GM23248 (cell line): ENCODE data around the gene SLC10A3. TPM values are rescaled to one million over a fixed set of nuclear protein-coding genes. Genes with fewer than 3 reads are reported as not detected.

ENCODE experiments used
- DNase-seq: peaks from one replicate; pipeline ENCODE4 v3.0.0-alpha.2; 2015
- H2AFZ ChIP-seq: fragments of 200-600 bp; sonication (generic); 2 replicates; pipeline ENCODE4 v1.6.1; 2016; ENCODE audit warnings: antibody characterized with exemption
- H3F3A ChIP-seq: fragments of 200-600 bp; sonication (generic); 2 replicates; pipeline ENCODE4 v1.6.1; 2016; ENCODE audit warnings: mild to moderate bottlenecking, antibody characterized with exemption, mixed run types; ENCODE audit not compliant: insufficient read depth
- H3K27ac ChIP-seq: fragments of 200-600 bp; sonication (generic); 2 replicates; pipeline ENCODE4 v1.5.1; 2016; ENCODE audit warnings: mild to moderate bottlenecking
- H3K27me3 ChIP-seq: fragments of 200-600 bp; sonication (generic); replicated peaks from 2 replicates; pipeline ENCODE4 v1.6.1; 2016; ENCODE audit warnings: mild to moderate bottlenecking; ENCODE audit not compliant: insufficient read depth
- H3K36me3 ChIP-seq: fragments of 200-600 bp; sonication (generic); 2 replicates; pipeline ENCODE4 v1.6.1; 2016; ENCODE audit warnings: low read depth, mild to moderate bottlenecking
- H3K4me1 ChIP-seq: fragments of 200-600 bp; sonication (generic); 2 replicates; pipeline ENCODE4 v1.6.1; 2016; ENCODE audit warnings: mild to moderate bottlenecking; ENCODE audit not compliant: insufficient read depth
- H3K4me2 ChIP-seq: fragments of 200-600 bp; sonication (generic); one replicate; pipeline ENCODE4 v1.6.1; 2016; ENCODE audit warnings: mild to moderate bottlenecking; ENCODE audit not compliant: unreplicated experiment
- H3K4me3 ChIP-seq: fragments of 200-600 bp; sonication (generic); 2 replicates; pipeline ENCODE4 v1.5.1; 2016; ENCODE audit warnings: mild to moderate bottlenecking
- H3K79me2 ChIP-seq: fragments of 200-600 bp; sonication (generic); 2 replicates; pipeline ENCODE4 v1.6.1; 2016; ENCODE audit warnings: mild to moderate bottlenecking; ENCODE audit not compliant: insufficient read depth
- H3K9ac ChIP-seq: fragments of 200-600 bp; sonication (generic); 2 replicates; pipeline ENCODE4 v1.6.1; 2016; ENCODE audit warnings: mild to moderate bottlenecking
- H3K9me2 ChIP-seq: fragments of 200-600 bp; sonication (generic); 2 replicates; pipeline ENCODE4 v1.6.1; 2016; ENCODE audit warnings: mixed run types, mild to moderate bottlenecking, moderate library complexity; ENCODE audit not compliant: insufficient read depth
- H3K9me3 ChIP-seq: fragments of 200-600 bp; sonication (generic); one replicate; pipeline ENCODE4 v1.6.1; 2017; ENCODE audit warnings: low read depth
- H4K20me1 ChIP-seq: fragments of 200-600 bp; sonication (generic); 2 replicates; pipeline ENCODE4 v1.6.0; 2016; ENCODE audit not compliant: insufficient read depth
- EZH2 ChIP-seq: fragments of 200-600 bp; sonication (generic); IDR thresholded peaks from 2 replicates; pipeline ENCODE4 v1.6.1; 2018; ENCODE audit warnings: antibody characterized with exemption, mild to moderate bottlenecking; ENCODE audit not compliant: insufficient read depth, poor library complexity, severe bottlenecking
- EZH2phosphoT487 ChIP-seq: fragments of 200-600 bp; sonication (generic); IDR thresholded peaks from 2 replicates; pipeline ENCODE4 v1.6.1; 2018; ENCODE audit warnings: antibody characterized with exemption, moderate library complexity, mild to moderate bottlenecking, low read depth; ENCODE audit not compliant: insufficient read depth
- WGBS, 2 experiments: methylation state at CpG; one replicate each; pipeline ENCODE4 v1.1.6; 2015 to 2017; ENCODE audit warnings: low lambda C conversion rate in 2 of 2, low coverage in 1 of 2; ENCODE audit errors: missing lambda C conversion rate in 2 of 2; 5-methylcytosine and 5-hydroxymethylcytosine counted together
- in situ Hi-C: fragments of 300-500 bp; cut with MboI; formaldehyde crosslinking; loops from 2 replicates; pipeline ENCODE4 v1.15.0; 2020
- polyA plus RNA-seq: library from polyadenylated mRNA; unstranded; fragments of >200 nt; fragmentation: Nextera tagmentation; extraction: Ambion mirVana; gene quantifications from 2 replicates; pipeline ENCODE4 v1.2.1, GENCODE V29; 2016
- total RNA-seq: library from RNA; depleted of rRNA; stranded (reverse); fragments of >200 nt; shearing (Covaris generic); gene quantifications from 2 replicates; pipeline ENCODE4 v1.2.3, GENCODE V29; 2014

The SLC10A3 gene
- total and polyA plus RNA-seq, 2 experiments from 2014 or later: 50.8 to 61.0 TPM

DNA sequence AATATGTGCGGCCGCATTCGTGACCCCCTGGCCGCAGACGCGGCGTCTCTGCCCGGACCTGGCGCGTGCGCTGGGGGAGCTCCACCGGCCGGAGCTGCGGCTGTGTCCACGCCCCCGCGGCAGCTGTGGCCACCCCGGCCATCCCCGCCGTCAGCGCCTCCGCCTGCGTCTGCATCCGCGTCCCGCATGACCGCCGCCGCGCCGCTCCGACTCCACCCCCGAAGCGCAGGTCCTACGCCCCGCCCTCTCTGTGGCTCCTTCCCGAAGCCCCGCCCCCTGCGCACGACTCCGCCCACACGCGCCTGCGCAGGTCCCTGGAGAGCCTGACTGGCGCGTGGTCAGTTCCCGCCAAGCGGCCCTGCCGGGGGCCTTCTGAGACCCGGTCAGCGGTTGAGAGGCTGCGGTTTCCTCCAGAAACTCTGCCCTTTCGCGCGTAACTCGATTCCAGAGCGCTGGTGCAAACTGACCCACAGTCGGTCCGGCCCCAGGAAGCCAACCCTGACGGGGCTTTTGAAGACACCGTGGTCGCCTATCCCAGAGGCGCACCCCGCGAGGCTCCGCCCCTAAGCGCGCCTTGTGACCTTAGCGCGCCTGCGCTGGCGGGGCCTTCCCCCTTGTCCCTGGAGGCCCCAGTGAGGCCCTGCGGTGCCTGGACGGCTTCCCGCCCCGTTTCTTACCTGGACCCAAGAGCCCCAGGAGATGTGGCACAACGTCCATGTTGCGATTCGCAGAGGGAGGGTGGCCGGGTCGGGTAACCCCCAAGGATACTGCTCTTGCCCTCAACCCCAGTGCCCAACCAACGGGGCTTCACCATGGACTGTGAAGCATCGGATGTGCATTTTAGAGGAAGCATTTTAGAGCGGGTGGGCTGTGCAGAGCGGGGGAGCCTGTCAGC is 11.5 kb downstream of the SLC10A3 start, which contains the start of gene LAGE3:
LAGE3 (minus strand) TSS at position 554 of the 895 bp plus-strand sequence; CDS start at position 188, 366 bp downstream.
- Histone ChIP-seq H3K36me3 (no peaks in the 10 kb centered on the region), H3F3A (peaks cover 13% of the 10 kb centered on the region; the same call in 1 of the 2 replicates), H3K27ac (peak within 1 kb of the TSS; percentile 70), H3K9me2 (no peaks in the 10 kb centered on the region), H2AFZ (peak within 1 kb of the TSS; percentile 79), H3K4me3 (peak within 1 kb of the TSS; percentile 68), H3K9ac (peak within 1 kb of the TSS; percentile 78), H3K4me1 (no peaks in the 10 kb centered on the region), H3K79me2 (no peaks in the 10 kb centered on the region), H3K9me3 (no peaks in the 10 kb centered on the region), H4K20me1 (no peaks in the 10 kb centered on the region), H3K27me3 (no peaks in the 10 kb centered on the region), H3K4me2 (peak within 1 kb of the TSS; percentile 58)
- 3 to 4% methylated on average over 40 to 51 of the region's 85 CpGs for WGBS, 2 experiments
- TF ChIP-seq EZH2 (no peak), EZH2phosphoT487 (no peak)
- DNase-seq: peak; percentile 94
- in situ Hi-C loops: no loop called here

DNA sequence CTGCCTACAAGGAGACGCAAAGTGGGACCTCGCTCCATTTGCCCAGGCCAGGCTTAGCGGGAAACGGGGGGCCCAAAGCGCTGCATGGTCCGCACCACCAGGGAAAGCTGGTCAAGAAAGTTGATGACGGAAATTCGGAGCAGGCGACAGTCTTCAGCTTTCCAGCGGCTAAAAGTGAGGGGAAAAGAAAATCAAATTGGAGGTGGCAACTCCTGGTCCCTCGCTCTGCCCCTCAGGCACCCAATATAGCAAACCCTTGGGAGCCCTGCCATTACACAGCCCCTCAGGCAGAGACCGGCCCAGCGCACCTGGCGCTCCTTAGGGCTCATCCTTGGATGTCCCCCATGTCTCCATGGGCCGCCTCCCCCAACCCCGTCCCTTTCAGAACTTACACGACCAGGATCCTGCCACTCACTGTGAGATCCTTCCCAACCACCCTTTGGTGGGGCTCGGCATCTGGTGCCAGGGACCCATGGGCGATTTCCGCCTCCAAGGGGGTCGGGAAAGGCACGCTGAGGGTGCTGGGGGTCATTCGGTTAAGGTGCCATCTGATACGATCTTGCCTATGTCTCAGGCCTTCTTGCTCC is 12.4 kb downstream of the SLC10A3 start:
- peak overlapping the region; percentile 68 for H3K4me3 ChIP-seq
- TF ChIP-seq EZH2 (no peak), EZH2phosphoT487 (no peak)
- H3K27me3 ChIP-seq: no peaks in the 10 kb centered on the region
- DNase-seq: peak; percentile 21
- H2AFZ ChIP-seq: no peak overlapping the region
- peak overlapping the region; percentile 53 for H3K4me2 ChIP-seq
- no peaks in the 10 kb centered on the region for H3K9me3 ChIP-seq
- H3K9me2 ChIP-seq: no peaks in the 10 kb centered on the region
- in situ Hi-C loops: no loop called here
- no peaks in the 10 kb centered on the region for H3K79me2 ChIP-seq
- H4K20me1 ChIP-seq: no peaks in the 10 kb centered on the region
- no peaks in the 10 kb centered on the region for H3K36me3 ChIP-seq
- peak overlapping the region; percentile 70 for H3K27ac ChIP-seq
- WGBS, 2 experiments: 58 to 68% methylated on average over 15 to 17 of the region's 24 CpGs
- H3F3A ChIP-seq: peaks cover 13% of the 10 kb centered on the region; the same call in 1 of the 2 replicates
- peak overlapping the region; percentile 78 for H3K9ac ChIP-seq
- no peaks in the 10 kb centered on the region for H3K4me1 ChIP-seq

DNA sequence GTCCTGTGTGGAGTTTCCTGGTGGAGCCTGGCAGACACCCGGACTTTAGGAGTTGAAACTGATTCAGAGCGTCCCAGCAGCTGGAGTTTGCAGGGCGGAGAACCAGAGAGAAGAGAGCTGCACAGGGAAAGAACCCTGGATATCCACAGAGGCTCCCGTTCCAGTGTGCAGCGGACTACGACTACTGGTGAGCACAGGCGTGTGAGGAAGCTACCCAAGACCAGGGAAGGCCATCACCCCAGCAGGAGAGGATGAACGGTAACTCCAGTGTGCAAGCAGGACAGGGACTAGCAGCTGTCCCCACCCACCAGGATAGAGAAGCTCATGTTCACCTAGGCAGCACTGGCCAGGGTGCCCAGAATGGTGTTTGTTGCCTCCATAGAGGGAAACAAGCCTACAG is 13.6 kb downstream of the SLC10A3 start:
- H2AFZ ChIP-seq: no peak overlapping the region
- no peak overlapping the region for H3K4me3 ChIP-seq
- H3K9me3 ChIP-seq: no peaks in the 10 kb centered on the region
- no peaks in the 10 kb centered on the region for H3K79me2 ChIP-seq
- 64 to 76% methylated on average over 8 of the region's 8 CpGs for WGBS, 2 experiments
- H3K4me2 ChIP-seq: no peak overlapping the region
- no peaks in the 10 kb centered on the region for H3K36me3 ChIP-seq
- peaks cover 13% of the 10 kb centered on the region; the same call in 1 of the 2 replicates for H3F3A ChIP-seq
- no peaks in the 10 kb centered on the region for H3K4me1 ChIP-seq
- H4K20me1 ChIP-seq: no peaks in the 10 kb centered on the region
- in situ Hi-C loops: no loop called here
- peak; percentile 13 for DNase-seq
- 0 out of 2 replicates have a peak overlapping the region, but pooled peaks have one; percentile 70 for H3K27ac ChIP-seq
- H3K9me2 ChIP-seq: no peaks in the 10 kb centered on the region
- no peaks in the 10 kb centered on the region for H3K27me3 ChIP-seq
- TF ChIP-seq EZH2: no peak
- no peak for TF ChIP-seq EZH2phosphoT487
- no peak overlapping the region; the same call in 1 of the 2 replicates for H3K9ac ChIP-seq

DNA sequence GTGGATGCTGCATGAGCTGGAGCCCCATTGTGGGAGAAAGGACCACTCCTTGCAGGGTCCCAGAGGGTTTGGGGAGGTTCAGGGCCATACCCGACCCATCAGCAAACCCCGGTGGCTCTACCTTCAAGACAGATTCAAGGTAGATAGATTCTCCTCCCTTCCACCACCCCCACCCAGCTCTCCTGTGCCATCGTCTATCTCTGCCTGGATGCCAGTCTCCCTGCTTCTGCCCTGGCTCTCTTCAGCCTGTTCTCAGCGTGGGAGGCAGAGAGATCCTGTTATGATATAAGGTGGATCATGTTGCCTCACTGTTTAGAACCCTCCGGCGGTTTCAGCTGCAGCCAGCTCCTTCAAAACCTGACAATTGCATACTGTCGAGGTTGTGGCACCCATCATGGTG is 16.7 kb downstream of the SLC10A3 start:
- peaks cover 13% of the 10 kb centered on the region; the same call in 1 of the 2 replicates for H3F3A ChIP-seq
- no peaks in the 10 kb centered on the region for H3K9me3 ChIP-seq
- no peak overlapping the region for H3K4me3 ChIP-seq
- TF ChIP-seq EZH2: no peak
- TF ChIP-seq EZH2phosphoT487: no peak
- H2AFZ ChIP-seq: no peak overlapping the region
- no peaks in the 10 kb centered on the region for H3K79me2 ChIP-seq
- no peaks in the 10 kb centered on the region for H3K4me1 ChIP-seq
- no peaks in the 10 kb centered on the region for H3K36me3 ChIP-seq
- H3K27ac ChIP-seq: no peak overlapping the region
- in situ Hi-C loops: no loop called here
- WGBS, 2 experiments: 77 to 89% methylated on average over 6 to 7 of the region's 7 CpGs
- H3K4me2 ChIP-seq: no peak overlapping the region
- no peaks in the 10 kb centered on the region for H3K27me3 ChIP-seq
- no peaks in the 10 kb centered on the region for H4K20me1 ChIP-seq
- no peaks in the 10 kb centered on the region for H3K9me2 ChIP-seq
- DNase-seq: no peak
- no peak overlapping the region for H3K9ac ChIP-seq
